NCI-H748 (cell line): ENCODE results near the gene RAPGEF4.
A peak's percentile ranks its signal among the peaks of the same experiment; 100 is the strongest.

Experiments
- DNase-seq: peaks from one replicate; lab custom pipeline; 2025; ENCODE audit not compliant: unreplicated experiment; lab: John Stamatoyannopoulos, UW

The RAPGEF4 gene

DNA sequence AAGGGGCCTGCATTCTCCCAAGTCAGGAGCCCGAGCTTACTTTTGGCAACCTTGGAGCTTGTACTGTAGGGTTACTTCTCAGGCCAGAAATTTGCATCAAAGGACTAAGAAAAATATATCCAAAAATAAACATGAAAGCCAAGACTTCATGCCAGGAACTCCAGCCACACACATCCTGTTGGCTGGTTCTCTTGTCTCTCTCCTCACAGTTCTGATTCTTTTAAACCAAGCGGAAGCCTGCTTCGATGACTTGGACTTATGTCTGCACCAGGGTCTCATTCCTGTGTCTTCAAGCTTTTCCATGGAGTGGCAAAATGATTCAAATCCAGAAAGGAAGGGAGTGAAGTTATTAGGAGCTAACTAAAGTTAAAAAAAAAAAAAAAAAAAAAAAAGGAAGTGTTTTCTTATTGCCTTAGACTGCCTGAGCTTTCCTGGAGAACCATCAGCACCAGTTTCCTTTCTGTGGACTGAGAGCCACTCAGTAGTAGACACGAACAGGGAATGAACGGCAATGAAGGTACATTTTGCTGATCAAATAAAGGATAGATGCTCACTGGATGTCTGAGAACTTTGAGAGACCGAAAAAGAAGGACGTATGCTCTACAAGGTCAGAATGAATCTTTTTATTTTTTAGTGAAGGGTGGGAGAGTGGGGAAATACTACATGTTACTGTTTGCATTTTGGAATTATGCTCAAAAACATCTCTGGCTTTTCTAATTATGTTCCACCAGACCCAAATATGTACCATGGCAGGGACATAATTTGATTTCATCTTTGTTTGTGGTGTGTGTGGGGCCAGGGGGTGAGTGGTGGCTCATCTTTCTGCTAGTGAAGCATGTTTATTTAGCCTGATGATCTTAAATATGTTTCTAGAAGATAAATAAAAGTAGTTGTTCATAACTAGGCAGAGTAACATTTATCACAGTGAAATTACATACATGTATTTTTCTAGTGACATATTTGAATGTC, 86.0 kb downstream of the RAPGEF4 start:
- no peak for DNase-seq

DNA sequence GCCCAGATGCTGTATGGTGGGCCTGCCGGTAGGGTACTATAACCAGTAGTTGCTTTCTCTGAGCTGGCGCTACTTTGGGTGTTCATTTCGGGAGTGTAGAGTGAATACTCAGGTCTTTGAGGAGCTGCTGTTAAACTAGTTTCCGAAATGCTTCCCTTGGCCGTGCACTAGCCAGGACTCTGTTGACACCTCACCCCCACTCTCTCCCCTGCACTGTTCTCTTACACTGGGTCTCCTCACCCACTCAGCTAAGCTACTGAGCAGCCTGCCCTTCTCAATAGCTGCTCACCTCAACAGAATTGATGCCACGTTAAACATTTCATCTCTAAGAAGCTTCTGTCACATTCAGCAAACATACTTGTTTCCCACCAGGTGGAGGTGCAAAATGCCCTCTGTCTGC, 86.9 kb downstream of the RAPGEF4 start:
- no peak for DNase-seq

DNA sequence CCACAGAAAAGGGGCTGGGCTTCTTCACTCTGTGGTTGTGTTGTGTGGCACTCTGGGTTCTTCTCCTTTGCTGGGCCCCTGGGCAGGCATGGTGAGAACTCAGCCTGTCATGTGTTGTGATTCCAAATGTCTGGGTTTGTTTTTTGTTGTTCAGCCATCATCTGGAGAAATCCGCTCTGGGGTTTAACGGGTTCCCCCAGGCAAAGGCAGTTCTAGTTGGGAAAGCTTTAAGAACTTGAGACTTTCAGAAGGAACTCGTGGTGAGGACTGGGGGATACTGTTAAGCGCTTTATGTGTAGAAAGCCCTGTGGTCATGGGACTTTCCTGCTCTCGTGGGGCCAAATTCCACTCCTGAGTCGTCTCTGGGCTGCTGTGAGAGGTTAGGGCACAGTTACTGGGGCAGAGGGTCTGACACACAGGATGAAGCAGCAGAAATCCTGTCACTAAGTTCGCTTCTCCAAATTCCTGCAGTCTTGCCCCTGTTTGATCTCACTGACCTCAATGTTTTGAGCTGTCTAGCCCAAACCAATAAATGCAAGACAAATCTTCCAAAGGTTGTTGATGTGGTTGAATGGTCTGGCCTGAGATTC, 87.7 kb downstream of the RAPGEF4 start:
- no peak for DNase-seq

DNA sequence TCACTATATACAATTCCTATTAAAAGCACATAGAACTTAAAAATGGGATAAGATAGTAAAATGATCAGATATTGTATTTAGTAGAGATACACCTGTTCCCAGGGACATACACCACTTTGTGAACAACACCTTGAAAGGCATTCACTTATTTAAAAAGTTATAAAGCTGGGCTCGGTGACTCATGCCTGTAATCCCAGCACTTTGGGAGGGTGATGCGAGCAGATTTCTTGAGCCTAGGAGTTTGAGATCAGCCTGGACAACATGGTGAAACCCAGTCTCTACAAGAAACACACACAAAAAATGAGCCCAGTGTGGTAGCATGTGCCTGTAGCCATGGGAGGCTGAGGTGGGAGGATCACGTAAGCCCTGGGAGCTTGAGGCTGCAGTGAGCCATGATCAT, 90.9 kb downstream of the RAPGEF4 start:
- no peak for DNase-seq

DNA sequence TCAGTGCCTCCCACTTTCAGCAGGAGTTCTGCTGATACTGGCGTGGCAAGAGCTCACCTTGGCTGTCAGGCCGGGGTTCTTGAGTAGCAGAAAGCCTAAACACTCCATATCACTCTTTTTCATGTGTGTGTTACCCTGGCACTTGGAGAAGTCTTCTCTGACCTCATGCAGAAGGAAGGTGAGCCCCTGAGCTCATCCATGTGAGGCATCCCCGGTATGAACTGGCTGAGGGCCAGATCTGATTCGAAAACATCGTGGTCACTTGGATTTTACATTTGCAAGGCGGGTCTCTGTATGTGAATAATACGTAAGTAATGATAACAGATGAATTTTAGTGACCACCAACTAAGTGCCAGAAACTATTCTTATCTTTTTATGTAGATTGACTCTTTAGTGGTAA, 93.6 kb downstream of the RAPGEF4 start:
- no peak for DNase-seq

DNA sequence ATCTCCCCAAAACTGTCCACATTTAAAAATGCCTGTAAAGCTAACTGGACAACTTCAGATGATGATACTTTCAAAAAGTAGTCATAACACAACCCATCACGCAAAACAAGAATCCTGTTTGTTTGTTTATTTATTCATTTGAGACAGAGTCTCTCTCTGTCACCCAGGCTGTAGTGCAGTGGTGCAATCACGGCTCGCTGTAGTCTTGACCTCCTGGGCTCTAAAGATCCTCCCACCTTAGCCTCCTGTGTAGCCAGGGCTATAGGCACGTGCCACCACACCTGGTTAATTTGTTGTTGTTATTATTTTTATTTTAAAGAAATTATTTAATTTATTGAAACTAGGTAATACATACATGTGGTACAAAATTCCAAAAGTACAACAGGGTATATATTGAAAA, 94.8 kb downstream of the RAPGEF4 start:
- no peak for DNase-seq

DNA sequence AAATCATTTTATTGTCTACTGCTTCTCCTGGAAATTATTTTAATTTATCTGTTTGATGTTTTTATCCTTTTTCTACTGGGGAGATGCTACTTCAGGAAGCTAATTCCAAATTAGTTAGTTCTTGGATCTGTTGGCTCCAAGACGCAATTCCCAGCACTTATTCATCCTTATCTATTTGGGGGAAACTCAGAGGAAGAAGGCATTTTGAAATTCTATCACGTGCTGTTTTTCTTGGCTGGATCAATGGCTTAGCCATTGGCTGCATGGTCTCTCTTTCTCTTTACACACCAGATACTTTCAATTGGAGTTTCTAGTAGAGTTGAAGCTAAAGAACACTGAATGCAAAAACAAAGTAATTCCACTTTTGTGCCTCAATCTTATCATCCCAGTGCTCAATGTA, 98.3 kb downstream of the RAPGEF4 start:
- DNase-seq: no peak

DNA sequence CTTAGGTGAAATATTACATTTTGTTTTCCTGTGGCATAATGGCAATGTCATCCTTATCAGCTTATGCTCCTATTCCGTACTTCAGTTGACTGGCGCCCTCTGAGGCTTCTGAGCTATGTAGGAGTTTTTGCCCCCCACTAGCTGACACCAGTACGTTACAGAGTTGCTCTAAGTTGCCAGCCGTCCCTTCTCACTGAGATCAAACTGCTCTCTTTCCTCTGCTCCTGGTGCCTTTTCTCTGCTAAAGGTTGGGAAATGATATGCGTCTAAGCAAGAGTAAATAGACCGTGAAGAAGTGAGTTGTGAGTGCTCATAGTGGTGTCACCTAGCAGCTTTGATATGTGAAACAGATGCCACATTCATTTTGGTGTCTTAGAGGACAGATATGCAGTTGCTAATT, 99.2 kb downstream of the RAPGEF4 start:
- peak; percentile 46 for DNase-seq

DNA sequence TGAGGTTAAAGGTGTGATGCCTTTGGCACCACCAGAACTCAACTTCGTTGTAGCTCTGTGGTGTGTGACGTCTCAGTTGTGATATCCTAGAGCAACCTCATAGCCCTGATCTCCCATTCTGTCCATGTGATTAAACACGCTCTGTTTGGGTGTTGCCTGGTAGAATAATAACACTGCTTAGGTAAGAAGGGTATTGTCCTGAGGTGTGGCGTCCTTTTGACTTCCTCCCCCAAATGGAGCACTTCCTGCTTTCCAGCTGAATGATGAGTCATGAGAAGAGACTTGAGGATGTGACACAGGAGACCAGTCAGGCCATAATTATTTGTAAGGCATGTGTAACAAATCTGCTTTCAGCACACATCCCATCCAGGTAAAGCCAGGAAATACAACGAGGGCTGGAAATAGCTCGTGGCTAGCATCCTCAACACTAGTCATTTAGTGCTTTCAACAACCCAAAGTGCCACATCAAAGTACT, 100.7 kb downstream of the RAPGEF4 start:
- peak; percentile 88 for DNase-seq

DNA sequence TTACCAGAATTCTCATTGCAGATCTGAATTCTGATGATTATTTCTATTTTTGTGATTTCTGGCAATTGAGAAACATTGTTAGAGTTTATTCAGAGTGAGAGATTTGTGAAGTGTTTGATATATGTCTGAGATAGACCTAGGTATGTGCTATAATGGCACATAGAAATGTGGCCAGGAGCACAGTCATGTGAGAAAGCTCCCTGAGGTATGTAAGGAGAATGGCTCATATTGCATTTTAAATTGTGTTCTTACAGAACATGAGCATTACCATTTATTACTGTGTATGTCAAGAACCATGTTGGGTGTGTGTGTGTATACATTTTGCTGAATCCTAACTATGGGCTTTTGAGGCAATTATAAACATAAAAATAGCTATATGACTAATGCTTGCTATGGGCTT, 101.2 kb downstream of the RAPGEF4 start:
- DNase-seq: no peak

DNA sequence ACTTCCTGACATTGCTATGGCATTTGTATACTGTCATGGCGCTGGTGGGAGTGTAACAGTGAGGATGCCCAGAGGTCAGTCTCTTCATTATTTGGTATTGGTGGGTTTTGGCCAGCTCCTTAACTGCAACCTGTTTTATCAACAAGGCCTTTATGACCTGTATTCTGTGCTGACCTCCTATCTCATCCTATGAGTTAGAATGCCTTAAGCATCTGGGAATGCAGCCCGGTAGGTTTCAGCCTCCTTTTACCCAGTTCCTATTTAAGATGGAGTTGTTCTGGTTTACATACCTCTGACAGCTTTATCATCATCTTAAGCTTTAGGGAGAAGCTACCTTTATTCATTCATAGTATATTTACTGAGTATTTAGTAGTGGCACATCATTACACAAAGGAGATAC, 103.8 kb downstream of the RAPGEF4 start:
- DNase-seq: no peak

DNA sequence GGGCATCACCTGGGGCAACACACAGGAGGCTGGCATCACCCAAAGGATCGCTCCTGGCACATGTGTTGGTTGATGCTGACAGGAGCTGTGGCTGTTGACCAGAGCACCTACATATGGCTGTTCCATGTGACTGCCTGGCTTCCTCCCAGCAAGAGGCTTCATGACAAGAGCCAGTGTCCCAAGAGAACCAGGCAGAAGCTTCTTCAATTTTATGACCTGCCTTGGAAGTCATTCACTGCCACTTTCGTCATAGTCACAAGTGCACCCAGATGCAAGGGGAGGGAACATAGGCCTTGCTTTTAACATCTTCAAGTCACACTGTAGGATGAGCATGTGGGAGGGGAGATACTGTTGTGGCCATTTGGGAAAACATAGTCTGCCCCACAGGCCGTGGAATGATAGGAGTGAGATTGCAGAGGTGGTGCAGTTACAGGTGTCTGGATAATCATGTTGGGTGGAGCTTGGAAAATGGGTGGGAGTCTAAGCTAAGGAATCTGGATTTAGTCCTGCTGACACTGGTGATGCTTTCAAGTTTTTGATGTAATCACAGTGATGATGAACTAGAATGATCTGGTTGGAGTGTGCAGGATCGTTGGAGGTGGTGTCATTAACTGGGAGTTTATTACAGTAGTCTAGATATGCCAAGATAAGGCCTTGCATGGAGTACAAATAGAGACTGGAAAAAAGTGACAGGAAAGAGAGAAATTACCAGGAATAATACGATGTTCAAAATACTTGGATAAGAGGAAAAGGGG, 107.0 kb downstream of the RAPGEF4 start:
- peak; percentile 16 for DNase-seq

DNA sequence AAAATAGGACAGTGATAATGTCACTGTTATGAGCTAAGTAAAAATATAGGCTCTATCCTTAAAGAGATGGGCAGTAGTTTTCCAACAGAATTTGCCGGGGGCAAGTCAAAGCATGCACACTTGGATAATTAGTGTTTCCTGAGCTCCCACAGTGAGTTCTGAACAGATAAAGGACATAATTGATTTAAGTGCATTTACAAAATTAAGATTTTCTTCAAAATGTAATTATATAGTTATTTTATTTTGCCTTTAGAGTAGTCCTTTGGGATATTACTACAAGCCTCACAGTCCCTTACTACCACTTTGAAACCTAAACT, 107.6 kb downstream of the RAPGEF4 start:
- peak; percentile 9 for DNase-seq

DNA sequence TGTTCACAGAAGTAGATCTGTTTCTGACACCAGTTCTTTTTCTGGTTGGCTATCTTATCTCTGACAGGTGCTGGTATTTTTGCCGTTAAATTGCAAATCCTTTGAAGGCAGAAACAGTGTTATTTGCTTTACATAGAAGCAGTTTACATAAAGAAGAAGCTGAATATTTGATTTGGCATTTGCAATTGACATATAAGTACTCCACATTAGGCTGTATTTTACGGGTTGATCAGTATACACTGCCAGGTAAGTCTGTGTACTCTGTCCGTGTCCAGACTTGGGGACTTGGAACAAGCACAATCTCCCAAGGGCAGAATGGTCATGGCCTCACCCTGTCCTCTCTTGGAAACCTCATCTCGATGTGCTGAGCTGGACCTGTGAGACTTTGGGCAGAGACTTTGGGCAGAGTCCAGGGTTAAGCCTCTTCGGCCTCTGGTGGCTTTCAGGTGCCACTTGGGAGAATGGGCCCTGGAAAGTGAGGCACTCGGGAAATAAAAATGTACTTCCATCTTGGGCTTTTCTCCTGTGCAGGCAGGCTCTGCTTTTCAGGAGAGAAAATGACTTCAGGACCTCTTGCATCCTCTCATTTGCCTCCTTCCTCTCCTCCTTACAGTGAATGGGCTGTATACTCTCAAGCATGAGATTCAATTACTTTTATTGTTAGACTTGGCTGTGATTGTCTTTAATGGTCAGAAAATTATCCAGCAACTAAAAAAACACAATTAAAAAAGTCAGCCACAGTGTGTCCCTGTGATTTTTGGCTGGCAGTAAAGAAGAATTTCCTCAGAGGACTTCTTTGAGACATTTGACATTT, 108.5 kb downstream of the RAPGEF4 start:
- DNase-seq: peak; percentile 17

DNA sequence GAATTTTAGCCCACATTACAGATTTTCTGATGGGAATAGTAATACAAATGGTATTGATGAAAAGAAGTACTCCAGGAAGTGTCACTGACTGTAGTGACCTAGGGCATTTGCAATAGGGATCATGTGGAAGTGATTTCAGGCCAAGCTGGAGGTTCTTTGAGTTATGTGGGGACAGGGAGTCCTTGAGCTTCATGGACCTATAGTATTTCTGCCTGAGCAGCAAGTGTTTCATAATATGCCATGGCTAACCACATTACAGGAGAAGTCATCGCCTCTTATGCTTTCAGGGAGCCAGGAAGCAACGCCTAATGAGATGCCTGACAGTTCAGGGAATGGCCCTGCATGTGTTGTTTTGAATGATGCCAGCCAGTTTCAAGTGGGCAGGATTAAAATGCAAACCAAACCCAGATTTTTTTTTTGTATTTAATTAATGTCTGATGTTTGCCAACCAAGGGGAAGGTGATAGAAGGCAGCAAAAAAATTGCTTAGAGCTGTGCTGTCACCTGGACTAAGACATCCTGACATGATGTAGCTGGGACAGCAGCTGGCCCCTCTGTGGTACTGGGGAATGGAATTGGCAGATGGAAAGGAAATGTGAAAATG, 109.5 kb downstream of the RAPGEF4 start:
- no peak for DNase-seq

DNA sequence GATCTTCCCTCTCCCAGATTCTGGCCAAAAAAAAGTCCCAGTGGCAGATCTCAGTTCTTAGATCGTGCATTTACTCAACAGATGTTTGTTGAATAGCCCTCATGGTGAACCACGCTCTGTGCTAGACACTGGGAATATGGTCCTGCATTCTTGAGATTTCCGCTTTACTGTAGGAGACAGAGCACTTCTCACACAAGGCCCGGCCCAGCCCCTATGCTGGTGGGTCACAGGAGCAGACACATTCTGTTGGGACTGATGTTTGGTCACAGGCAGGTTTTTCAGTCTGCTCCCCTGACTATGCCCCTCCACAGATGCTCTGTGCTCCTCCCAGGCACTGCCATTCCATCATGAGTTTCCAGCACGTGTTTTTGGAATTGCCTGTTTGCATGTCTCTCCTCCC, 110.9 kb downstream of the RAPGEF4 start:
- DNase-seq: no peak

DNA sequence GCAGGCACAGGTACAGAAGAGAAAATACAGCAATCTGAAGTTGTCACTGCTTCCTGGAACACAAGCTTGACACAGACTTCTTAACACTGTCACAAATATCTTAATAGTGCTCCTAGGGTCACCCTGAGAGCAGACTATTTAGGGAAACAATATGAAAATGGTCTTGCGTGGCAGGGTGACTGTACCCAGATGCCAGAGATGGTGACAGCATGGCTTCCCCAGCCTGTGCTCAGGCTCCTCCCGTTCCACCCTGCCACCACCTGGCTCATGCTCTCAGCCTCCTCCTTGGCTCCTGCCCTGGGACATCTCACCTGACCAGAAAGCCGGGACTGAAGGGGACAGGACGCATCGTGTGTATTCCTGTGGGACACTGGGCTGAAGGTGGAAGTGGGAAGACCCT, 111.5 kb downstream of the RAPGEF4 start:
- DNase-seq: no peak

DNA sequence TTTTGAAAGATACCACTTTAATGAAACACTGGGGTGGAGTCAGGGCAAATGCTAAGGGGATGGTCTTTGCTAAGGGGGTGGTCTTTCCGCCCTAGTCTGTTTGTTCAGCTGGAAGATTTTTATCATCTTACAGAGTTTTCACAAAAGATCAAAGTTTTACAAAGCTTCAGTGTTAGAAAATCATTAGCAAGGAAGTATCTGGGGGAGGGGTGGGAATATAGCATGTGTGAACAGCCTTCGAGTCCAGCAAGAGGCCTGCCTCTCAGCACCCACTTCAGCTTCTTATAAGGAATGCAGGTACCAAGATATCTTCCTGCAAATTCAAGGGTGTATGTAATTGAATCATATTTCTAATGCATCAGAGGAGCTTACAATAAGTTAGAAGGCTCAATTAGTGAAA, 112.9 kb downstream of the RAPGEF4 start:
- peak; percentile 20 for DNase-seq

DNA sequence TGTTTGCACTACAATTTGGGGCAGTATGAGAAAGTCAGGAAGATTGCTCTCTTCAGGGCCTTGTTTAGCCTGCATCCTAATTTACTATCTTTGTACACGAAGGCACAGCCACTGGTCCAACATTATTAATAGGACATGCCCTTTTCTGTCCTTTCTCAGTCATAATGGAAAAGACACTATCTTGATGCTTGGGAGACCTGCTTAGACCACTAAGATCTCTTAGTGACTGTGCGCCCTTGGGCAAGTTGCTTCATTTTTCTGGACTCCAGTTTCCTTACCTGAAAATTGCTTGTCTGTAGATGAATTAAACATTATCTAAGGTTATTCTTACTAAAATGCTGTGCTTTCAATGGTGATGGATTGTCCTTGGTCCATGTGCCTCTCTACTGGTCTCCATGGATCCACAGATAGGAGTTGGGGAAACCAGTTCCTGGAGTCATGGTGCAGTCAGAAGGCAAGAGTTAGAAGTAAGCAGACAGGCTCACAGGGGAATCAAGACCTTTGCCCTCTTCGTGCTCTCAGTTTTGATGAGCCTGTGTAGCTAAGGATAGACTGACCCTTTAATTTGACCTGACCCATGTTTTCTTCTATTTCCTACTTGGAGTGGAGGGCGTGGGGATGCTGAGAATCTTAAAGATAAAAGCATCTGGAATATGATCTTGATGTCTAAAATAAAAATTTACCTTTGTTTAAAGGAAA, 114.0 kb downstream of the RAPGEF4 start:
- DNase-seq: no peak

DNA sequence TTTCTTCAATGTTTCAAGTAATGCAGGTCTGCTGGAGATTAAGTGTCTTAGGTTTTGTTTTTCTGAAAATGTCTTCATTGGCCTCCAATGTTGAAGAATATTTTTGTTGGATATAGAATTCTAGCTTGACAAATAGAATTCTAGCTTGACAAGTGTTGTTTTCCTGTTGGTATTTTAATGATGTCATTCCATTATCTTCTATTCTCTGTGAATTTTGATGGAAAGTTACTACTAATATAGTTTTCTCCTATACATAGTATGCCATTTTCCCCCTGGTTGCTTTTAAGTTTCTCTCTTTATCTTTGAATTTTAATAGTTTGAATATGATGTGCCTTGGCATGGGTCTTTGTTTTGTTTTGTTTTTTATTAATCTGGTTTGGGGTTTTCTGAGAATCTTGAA, 119.9 kb downstream of the RAPGEF4 start:
- no peak for DNase-seq
